Activated CD8-positive, alpha-beta memory T cell treated with anti-CD3 and anti-CD28 coated beads, Interleukin-2, amount 10 ng/mL, durations not matched to agents 7 days and 5 days (primary cell): ENCODE measurements around the gene BRSK2. TPM values are rescaled to one million over a fixed set of nuclear protein-coding genes. Genes with fewer than 3 reads are reported as not detected.

Source experiments
- ATAC-seq: fragments of 150-1000 bp; cut with Tn5 transposase; one replicate; pipeline ENCODE4 v1.10.0; 2021; ENCODE audit warnings: moderate library complexity
- CTCF ChIA-PET: fragments of 350-600 bp; sonication (Branson Sonifier 250); formaldehyde crosslinking; loops from one replicate; lab custom pipeline; 2021; ENCODE audit warnings: antibody characterized with exemption; lab: Charles Lee
- DNase-seq: peaks from one replicate; pipeline ENCODE4 v3.0.0-alpha.2; 2020
- H3K27ac Mint-ChIP-seq: one replicate; pipeline ENCODE4 v1.8.0; 2021; ENCODE audit warnings: mild to moderate bottlenecking, mixed read lengths
- H3K27me3 Mint-ChIP-seq: one replicate; pipeline ENCODE4 v1.8.0; 2021; ENCODE audit warnings: mixed read lengths
- H3K36me3 Mint-ChIP-seq: one replicate; pipeline ENCODE4 v1.8.0; 2021; ENCODE audit warnings: mild to moderate bottlenecking, mixed read lengths
- H3K4me1 Mint-ChIP-seq: one replicate; pipeline ENCODE4 v1.8.0; 2021; ENCODE audit warnings: mixed read lengths
- H3K4me3 Mint-ChIP-seq: one replicate; pipeline ENCODE4 v1.8.0; 2021; ENCODE audit warnings: mild to moderate bottlenecking, moderate library complexity, mixed read lengths
- H3K9me3 Mint-ChIP-seq: one replicate; pipeline ENCODE4 v1.8.0; 2022; ENCODE audit warnings: low read depth, mixed read lengths
- total RNA-seq, 2 experiments: library from RNA; stranded (reverse); gene quantifications; one replicate each; pipeline ENCODE4 v1.2.3, GENCODE V29; 2021

Gene BRSK2
- total RNA-seq, 2 experiments from 2014 or later = 0.40 TPM; not detected in 1

DNA sequence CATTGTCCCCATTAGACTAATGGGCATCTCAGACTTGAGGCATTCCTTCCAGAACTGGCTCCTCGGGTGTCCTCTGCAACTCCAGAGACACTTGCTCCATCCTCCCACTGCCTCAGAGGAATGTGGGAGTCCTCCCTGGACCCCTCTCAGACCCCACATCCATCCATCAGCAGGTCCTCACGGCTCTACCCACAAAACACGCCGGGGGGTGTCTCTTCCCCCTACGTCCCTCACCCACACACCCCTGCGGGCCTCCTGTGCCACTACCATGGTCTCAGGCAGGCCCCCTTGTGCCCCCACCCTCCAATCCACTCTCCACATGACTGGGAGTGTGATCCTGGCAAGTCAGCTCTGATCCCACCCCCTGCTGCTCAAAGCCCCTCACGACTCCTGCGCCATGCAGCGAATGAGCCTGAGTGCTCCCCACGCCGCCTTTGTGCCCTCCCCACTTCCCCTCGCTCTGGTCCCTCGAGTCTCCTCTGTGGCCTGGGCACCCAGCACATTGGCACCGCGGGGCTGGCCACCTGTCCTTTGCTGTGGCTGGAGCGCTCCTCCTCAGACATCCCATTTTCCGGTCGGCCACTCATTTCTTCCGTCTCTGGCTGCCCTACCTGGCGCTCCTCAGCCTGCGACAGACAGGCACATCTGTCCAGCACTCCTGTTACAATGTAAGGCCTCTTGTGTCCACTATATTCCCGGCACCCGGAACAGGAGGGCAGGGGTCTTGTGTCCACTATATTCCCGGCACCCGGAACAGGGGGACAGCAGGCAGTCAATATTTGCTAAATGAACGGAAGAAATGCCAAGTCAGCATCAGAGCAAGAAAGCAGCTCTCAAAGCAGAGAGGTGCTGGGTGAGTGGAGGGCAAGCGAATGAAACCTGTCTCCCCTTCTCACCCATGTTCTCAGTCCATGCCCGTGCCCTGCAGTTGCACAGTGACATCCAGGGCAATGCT is 111.0 kb downstream of the BRSK2 start:
- H3K36me3 Mint-ChIP-seq = peaks cover 18% of the 10 kb centered on the region
- H3K27ac Mint-ChIP-seq = no peak overlapping the region
- ATAC-seq (no peak), DNase-seq (no peak)
- H3K27me3 Mint-ChIP-seq = no peaks in the 10 kb centered on the region
- no peak overlapping the region for H3K4me3 Mint-ChIP-seq
- CTCF ChIA-PET = no interaction called here
- H3K9me3 Mint-ChIP-seq = peaks cover 3% of the 10 kb centered on the region
- H3K4me1 Mint-ChIP-seq = peaks cover 19% of the 10 kb centered on the region

GRCh38 chr11:1501421-1502167 is 111.9 kb downstream of the BRSK2 start:
- H3K27ac Mint-ChIP-seq = no peak overlapping the region
- no peaks in the 10 kb centered on the region for H3K27me3 Mint-ChIP-seq
- no peak overlapping the region for H3K4me3 Mint-ChIP-seq
- CTCF ChIA-PET = no interaction called here
- no peak for DNase-seq
- peaks cover 18% of the 10 kb centered on the region for H3K36me3 Mint-ChIP-seq
- H3K9me3 Mint-ChIP-seq = peaks cover 3% of the 10 kb centered on the region
- ATAC-seq = no peak
- peaks cover 17% of the 10 kb centered on the region for H3K4me1 Mint-ChIP-seq

- Mint-ChIP-seq H3K27me3 (no peaks in the 10 kb centered on the region), H3K27ac (no peak overlapping the region), H3K36me3 (peaks cover 16% of the 10 kb centered on the region), H3K4me3 (no peak overlapping the region), H3K9me3 (peaks cover 3% of the 10 kb centered on the region), H3K4me1 (peaks cover 10% of the 10 kb centered on the region)
- ATAC-seq (no peak), DNase-seq (no peak)
- CTCF ChIA-PET = no interaction called here
Observed at GRCh38 chr11:1502168-1502953, 112.6 kb downstream of the BRSK2 start.

DNA sequence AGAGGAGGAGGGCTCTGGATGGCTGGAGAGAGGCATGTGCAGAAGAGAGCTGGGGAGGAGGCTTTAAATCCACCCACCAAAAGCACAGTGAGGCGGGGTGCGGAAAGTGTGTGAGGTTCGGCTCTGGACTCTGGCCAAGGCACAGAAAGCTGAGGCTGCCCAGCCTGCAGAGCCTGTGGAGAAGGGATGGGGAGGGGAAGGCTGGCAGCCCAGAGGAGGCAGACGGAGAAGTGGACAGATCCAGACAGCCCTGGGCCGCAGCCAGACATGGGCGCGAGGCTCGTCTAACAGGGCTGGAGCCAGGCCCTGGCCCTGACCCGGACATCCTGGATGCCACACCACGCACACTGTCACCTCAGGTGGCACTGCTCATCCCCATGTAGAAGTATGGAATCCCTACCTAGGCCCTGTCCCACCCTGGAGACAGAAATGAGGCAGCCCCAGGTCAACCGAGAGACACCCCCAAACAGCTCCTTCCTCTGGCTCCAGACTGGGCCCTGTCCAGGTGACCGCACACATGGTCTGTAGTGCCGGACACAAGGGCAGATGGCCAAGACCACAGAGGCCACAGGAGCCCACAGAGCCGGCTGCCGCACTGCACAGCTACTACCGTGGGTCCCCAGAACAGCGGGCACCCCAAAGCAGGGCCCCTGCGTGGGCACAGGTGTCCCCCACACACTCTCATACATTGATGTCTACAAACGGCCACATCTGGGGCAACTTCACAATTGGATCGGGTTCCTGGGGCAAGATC is 113.4 kb downstream of the BRSK2 start:
- H3K27me3 Mint-ChIP-seq = no peaks in the 10 kb centered on the region
- CTCF ChIA-PET = no interaction called here
- no peak for DNase-seq
- no peak overlapping the region for H3K4me3 Mint-ChIP-seq
- H3K4me1 Mint-ChIP-seq = peaks cover 4% of the 10 kb centered on the region
- H3K27ac Mint-ChIP-seq = no peak overlapping the region
- ATAC-seq = no peak
- H3K36me3 Mint-ChIP-seq = peaks cover 16% of the 10 kb centered on the region
- peaks cover 3% of the 10 kb centered on the region for H3K9me3 Mint-ChIP-seq

GRCh38 chr11:1503708-1504104 is 114.0 kb downstream of the BRSK2 start:
- no peaks in the 10 kb centered on the region for H3K4me1 Mint-ChIP-seq
- no peak for DNase-seq

DNA sequence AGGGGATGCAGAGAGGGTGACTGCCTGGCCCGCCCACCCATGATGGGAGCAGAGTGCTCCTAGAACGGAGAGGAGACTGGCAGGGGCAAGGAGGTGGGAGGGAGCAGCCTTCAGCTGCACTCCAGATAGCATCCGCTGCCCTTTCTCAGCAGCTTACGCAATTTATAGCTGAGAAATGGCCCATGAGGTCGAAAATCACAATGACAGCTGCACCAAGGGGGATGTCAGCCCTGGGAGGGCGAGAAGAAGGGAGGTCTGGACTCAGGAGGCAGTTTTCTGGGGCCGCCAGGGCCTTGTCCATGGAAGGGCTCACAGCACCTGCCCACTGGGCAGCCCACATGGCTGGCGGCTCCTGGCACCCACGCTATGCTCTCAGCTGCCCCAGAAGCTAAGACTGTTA is 114.4 kb downstream of the BRSK2 start:
- H3K4me1 Mint-ChIP-seq = no peaks in the 10 kb centered on the region
- no peak for DNase-seq
- ATAC-seq = no peak
- no peak overlapping the region for H3K4me3 Mint-ChIP-seq
- H3K9me3 Mint-ChIP-seq = peaks cover 3% of the 10 kb centered on the region
- no peaks in the 10 kb centered on the region for H3K27me3 Mint-ChIP-seq
- H3K27ac Mint-ChIP-seq = no peak overlapping the region
- CTCF ChIA-PET = no interaction called here
- H3K36me3 Mint-ChIP-seq = peaks cover 13% of the 10 kb centered on the region

More at GRCh38 chr11:1503708-1504104, 114.0 kb downstream of the BRSK2 start:
- no peak for ATAC-seq
- Mint-ChIP-seq H3K4me3 (no peak overlapping the region), H3K9me3 (peaks cover 3% of the 10 kb centered on the region), H3K36me3 (peaks cover 16% of the 10 kb centered on the region), H3K27ac (no peak overlapping the region), H3K27me3 (no peaks in the 10 kb centered on the region)
- CTCF ChIA-PET = no interaction called here

DNA sequence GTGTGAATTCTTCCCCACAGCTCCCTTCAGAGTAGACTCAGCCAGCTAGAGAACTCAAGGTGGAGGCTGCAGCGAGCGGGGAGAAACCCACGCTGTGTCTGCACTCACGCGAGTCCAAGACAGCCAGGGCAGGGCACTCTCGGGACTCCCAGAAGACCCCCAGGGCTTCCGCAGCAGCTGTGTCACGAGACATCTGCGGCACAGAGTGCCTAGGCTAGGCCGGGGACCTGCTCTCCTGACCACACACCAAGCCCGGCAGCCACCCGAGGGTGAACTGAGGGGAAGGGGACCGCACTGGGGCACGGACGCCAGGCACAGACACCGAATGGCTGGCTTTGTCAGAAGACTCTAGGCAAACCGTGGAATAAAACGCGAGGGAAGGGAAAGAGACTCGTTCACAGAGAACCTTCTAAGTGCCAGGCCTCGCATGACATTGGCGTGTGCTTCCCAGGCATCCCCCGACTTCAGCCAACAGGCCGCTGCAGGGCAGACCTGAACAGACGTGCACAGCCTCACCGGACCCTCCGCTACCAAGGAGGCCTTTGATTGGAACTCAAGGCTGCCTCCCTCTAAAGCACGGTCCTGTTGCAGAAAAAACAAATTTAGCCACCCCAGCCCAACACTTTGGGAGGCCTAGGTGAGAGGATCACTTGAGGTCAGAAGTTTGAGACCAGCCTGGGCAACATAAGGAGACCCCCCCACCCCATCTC is 115.0 kb downstream of the BRSK2 start:
- DNase-seq = no peak
- CTCF ChIA-PET = no interaction called here
- no peak for ATAC-seq
- Mint-ChIP-seq H3K4me1 (no peaks in the 10 kb centered on the region), H3K27ac (no peak overlapping the region), H3K36me3 (peaks cover 11% of the 10 kb centered on the region), H3K4me3 (no peak overlapping the region), H3K27me3 (no peaks in the 10 kb centered on the region), H3K9me3 (peaks cover 3% of the 10 kb centered on the region)

DNA sequence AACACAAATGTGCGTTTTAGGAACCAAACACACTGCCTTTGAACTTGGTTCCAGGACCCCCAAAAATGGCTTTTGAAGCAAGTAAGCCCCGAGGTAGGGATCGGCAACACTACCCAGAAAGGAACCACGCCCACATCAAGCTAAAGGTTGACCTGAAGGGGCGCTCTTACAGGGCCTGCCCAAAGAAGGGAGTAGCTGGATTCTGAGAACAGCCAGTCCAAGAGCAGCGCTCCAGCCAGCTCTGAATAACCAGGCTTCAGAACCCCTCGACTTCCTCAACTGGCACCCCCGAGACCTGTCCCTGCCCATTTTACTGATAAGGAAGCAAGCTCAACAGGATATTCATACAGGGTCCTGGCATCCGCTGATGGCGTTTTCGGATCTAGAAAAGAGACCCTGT is 115.7 kb downstream of the BRSK2 start:
- DNase-seq (no peak), ATAC-seq (no peak)
- Mint-ChIP-seq H3K36me3 (peaks cover 6% of the 10 kb centered on the region), H3K27me3 (no peaks in the 10 kb centered on the region), H3K27ac (no peak overlapping the region), H3K4me1 (no peaks in the 10 kb centered on the region), H3K4me3 (no peak overlapping the region), H3K9me3 (no peaks in the 10 kb centered on the region)
- CTCF ChIA-PET = no interaction called here

DNA sequence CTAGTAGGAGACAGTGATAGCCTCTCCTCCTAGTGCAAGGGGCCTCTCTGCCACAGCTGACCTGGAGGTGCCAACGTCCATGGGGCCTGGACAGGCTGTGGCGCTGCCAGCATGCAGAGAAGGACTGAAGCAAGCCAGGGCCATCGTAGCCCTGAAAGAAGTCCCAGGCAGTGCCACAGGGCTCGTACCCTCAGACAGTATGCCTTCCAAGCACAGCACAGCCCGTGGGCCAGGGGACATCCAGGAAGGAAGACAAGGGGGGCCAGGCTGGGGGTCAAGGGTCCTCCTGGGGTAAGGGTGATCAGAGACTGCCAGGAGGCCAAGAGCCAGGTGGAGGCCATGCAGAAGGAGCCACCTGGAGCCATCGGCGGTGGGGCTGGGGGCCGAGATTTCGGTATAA is 117.2 kb downstream of the BRSK2 start:
- H3K27ac Mint-ChIP-seq = no peak overlapping the region
- CTCF ChIA-PET = no interaction called here
- no peak overlapping the region for H3K4me3 Mint-ChIP-seq
- H3K4me1 Mint-ChIP-seq = no peaks in the 10 kb centered on the region
- no peaks in the 10 kb centered on the region for H3K27me3 Mint-ChIP-seq
- DNase-seq = no peak
- H3K9me3 Mint-ChIP-seq = no peaks in the 10 kb centered on the region
- ATAC-seq = no peak
- no peaks in the 10 kb centered on the region for H3K36me3 Mint-ChIP-seq

GRCh38 chr11:1507381-1508140 is 117.8 kb downstream of the BRSK2 start:
- Mint-ChIP-seq H3K9me3 (no peaks in the 10 kb centered on the region), H3K27ac (no peak overlapping the region), H3K4me3 (no peak overlapping the region), H3K4me1 (no peaks in the 10 kb centered on the region), H3K36me3 (no peaks in the 10 kb centered on the region), H3K27me3 (no peaks in the 10 kb centered on the region)
- no peak for ATAC-seq
- no peak for DNase-seq
- CTCF ChIA-PET = no interaction called here

DNA sequence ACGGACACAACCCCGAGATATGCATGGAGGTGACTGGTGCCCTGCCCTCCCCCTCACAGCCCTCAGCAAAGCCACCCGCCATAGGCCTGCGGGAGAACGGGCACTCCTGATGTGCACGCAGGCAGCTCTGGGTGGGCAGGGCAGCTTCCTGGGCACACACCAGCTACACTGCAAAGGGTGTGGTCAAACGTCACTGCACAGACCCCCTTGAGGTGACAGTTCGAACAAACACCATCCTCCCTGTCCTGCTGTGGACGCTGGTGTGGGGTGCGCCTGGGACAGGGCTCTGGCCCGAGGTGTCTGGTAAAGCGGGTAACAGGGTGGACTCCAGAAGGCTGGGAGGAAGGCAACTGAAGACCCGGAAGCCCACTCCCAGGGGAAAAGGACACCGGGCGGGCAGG is 118.8 kb downstream of the BRSK2 start:
- CTCF ChIA-PET = no interaction called here
- H3K9me3 Mint-ChIP-seq = no peaks in the 10 kb centered on the region

GRCh38 chr11:1508986-1509385 is 119.3 kb downstream of the BRSK2 start:
- no peak for DNase-seq
- Mint-ChIP-seq H3K36me3 (no peaks in the 10 kb centered on the region), H3K9me3 (no peaks in the 10 kb centered on the region), H3K4me3 (no peak overlapping the region), H3K4me1 (peaks cover 4% of the 10 kb centered on the region), H3K27ac (no peak overlapping the region), H3K27me3 (no peaks in the 10 kb centered on the region)
- CTCF ChIA-PET = no interaction called here
- no peak for ATAC-seq

More for the DNA sequence above, 118.8 kb downstream of the BRSK2 start:
- Mint-ChIP-seq H3K36me3 (no peaks in the 10 kb centered on the region), H3K4me1 (peaks cover 2% of the 10 kb centered on the region), H3K27ac (no peak overlapping the region), H3K4me3 (no peak overlapping the region), H3K27me3 (no peaks in the 10 kb centered on the region)
- no peak for DNase-seq
- no peak for ATAC-seq
